Mononuclear cell (primary cell): ENCODE data around the gene OAS2. TPM values are rescaled to one million over a fixed set of nuclear protein-coding genes. Genes with fewer than 3 reads are reported as not detected.
A peak's percentile ranks its signal among the peaks of the same experiment; 100 is the strongest.

Experiments used
- H3K27me3 ChIP-seq: 2 replicates; pipeline ENCODE4 v1.6.0; 2011; ENCODE audit warnings: low read length, control low read depth; ENCODE audit not compliant: insufficient read depth
- H3K4me1 ChIP-seq: 2 replicates; pipeline ENCODE4 v1.5.1; 2011; ENCODE audit warnings: mild to moderate bottlenecking, low read length, control low read depth; ENCODE audit not compliant: insufficient read depth
- H3K4me3 ChIP-seq: 2 replicates; pipeline ENCODE4 v1.5.1; 2011; ENCODE audit warnings: mild to moderate bottlenecking, low read length, moderate library complexity
- H3K9me3 ChIP-seq: 2 replicates; pipeline ENCODE4 v1.5.1; 2011; ENCODE audit warnings: low read depth, mild to moderate bottlenecking, control low read depth, low read length
- total RNA-seq: library from RNA; depleted of rRNA; stranded (reverse); fragments of >200 nt; gene quantifications from one replicate; pipeline ENCODE4 v1.2.3, GENCODE V29; 2012

OAS2 gene
- total RNA-seq, 1 donor, result 22.2 TPM

DNA sequence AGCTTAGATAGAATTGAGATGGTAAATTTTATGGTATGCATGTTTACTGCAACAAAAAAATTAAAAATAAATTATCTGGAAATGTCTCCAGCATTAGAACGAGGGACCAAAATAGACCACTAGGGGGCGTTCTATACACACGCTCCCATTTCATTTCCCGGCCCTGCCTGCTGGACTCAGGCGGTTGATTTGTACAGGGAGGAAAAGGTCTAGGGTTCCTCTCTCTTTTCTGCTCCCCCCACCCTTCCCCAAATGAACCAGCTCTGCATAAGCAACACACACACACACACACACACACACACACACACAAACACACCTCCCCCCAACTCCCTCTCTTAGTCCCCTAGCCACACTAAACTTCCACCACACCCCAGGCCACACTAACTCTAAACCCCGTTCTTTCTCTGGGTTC is 70.4 kb downstream of the OAS2 start:
- no peak overlapping the region for H3K4me3 ChIP-seq
- no peaks in the 10 kb centered on the region for H3K27me3 ChIP-seq
- H3K4me1 ChIP-seq, result peaks cover 39% of the 10 kb centered on the region
- no peaks in the 10 kb centered on the region for H3K9me3 ChIP-seq

DNA sequence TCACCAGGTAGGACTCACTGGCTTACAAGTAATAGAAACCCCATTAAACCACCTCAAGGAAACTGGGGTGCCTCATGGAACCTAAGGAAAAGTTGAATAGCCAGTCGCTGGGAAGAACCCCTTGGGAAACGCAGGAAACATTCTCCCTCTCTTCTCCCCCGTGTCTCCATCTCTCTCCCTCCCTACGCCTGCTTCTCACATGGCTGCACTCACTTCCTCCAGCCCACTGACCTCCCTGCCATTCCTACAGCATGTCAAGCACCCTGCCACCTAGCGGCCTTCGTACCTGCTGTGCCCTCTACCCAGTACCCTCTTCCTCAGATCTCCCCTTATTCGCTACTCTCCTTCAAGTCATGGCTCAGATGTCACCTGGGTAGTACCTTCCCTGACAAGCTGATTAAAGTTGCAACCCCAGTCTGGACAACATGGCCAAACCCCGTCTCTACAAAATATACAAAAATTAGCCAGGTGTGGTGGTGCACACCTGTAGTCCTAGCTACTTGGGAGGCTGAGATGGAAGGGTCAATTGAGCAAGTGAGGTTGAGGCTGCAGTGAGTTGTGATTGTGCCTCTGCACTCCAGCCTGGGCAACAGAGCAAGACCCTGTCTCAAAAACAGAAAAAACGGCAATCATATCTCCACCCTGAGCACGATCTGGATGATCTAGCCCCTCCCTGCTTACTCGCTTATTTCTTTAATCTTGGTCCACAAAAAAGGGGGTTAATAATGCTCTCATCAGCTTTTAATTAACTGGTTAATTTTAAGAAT is 71.8 kb downstream of the OAS2 start:
- peaks cover 49% of the 10 kb centered on the region for H3K4me1 ChIP-seq
- no peaks in the 10 kb centered on the region for H3K9me3 ChIP-seq
- H3K27me3 ChIP-seq, result peaks cover 4% of the 10 kb centered on the region
- H3K4me3 ChIP-seq, result no peak overlapping the region

DNA sequence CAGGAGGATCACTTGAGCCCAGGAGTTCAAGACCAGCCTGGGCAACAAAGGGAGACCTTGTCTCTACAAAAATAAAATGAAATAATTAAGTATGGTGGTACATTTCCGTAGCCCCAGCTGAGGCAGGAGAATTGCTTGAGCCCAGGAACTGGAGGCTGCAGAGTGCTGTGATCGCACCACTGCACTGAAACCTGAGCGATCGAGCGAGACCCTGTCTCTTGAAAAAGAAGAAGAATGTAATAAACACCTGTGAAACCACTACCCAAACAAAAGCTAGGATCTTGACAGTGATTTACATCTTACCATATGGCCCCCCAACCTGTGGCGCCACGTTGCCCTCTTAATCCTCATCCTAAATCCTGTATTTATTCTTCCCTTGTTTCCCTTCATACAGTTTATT is 72.5 kb downstream of the OAS2 start:
- no peak overlapping the region for H3K4me3 ChIP-seq
- peaks cover 6% of the 10 kb centered on the region for H3K27me3 ChIP-seq
- H3K4me1 ChIP-seq, result peaks cover 55% of the 10 kb centered on the region
- no peaks in the 10 kb centered on the region for H3K9me3 ChIP-seq

DNA sequence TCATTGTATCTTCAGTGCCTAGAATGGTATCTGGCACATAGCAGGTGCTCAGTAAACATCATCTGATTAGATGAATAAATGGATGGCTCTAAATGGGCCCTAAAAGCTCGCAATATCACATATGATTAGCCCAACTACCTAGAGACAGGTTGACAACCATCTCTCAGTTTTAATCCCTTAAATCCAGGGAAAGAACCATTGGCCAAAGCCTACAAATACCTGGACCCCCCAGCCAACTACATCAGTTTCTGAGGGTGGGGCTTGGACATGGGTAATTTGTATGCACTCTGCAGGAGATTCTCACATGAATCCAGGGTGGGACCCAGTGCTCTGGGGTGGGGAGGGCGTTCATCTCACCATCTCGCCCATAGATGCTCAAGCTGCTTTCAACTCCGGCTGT is 73.4 kb downstream of the OAS2 start:
- H3K4me1 ChIP-seq, result peaks cover 59% of the 10 kb centered on the region
- H3K4me3 ChIP-seq, result no peak overlapping the region
- H3K9me3 ChIP-seq, result no peaks in the 10 kb centered on the region
- peaks cover 12% of the 10 kb centered on the region for H3K27me3 ChIP-seq

DNA sequence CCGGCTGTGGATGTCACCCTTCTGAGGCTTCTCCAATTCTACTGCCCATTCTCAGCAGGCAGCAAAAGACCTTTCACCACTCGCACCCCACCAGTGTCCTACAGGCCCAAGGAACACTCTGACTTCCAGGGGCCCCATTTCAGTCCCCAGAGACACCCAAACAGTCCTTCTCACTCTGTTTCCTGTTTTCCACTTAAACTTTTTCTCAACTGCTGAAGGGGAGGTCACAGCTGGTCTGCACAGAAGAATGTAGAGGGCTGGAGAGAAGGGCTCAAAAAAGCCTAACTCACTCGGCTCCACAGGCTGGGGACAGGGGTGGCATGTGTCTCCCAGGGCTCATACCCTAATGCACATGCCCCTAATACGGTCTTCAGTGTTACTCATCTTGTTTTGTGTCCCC is 74.0 kb downstream of the OAS2 start:
- no peaks in the 10 kb centered on the region for H3K9me3 ChIP-seq
- H3K27me3 ChIP-seq, result peaks cover 12% of the 10 kb centered on the region
- peaks cover 59% of the 10 kb centered on the region for H3K4me1 ChIP-seq
- no peak overlapping the region for H3K4me3 ChIP-seq

DNA sequence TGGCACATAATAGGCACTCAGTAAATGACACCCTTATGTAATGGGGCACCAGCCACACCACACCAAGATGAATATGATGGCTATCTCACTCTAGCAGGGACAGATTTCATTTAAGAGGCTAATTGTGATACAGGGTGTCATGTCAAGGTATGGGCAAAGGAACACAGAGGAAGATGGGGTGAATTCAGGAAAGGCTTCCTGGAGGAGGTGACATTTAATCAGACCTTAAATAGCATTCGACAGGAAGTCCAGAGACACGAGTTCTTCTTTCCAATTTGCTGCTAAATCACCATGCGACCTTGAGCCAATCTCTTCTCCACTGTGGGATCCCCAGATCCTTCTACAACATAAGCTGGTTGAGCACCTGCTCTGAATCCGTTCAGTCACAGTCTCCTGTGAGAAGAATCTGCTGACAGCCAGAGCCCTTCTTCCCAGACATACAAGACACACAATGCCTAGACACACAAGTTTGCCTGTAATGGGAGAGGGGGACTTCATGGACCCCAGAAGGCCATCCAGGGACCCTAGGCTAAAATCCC is 76.7 kb downstream of the OAS2 start:
- Histone ChIP-seq H3K4me1 (peaks cover 60% of the 10 kb centered on the region), H3K4me3 (no peak overlapping the region), H3K27me3 (peaks cover 12% of the 10 kb centered on the region), H3K9me3 (no peaks in the 10 kb centered on the region)

DNA sequence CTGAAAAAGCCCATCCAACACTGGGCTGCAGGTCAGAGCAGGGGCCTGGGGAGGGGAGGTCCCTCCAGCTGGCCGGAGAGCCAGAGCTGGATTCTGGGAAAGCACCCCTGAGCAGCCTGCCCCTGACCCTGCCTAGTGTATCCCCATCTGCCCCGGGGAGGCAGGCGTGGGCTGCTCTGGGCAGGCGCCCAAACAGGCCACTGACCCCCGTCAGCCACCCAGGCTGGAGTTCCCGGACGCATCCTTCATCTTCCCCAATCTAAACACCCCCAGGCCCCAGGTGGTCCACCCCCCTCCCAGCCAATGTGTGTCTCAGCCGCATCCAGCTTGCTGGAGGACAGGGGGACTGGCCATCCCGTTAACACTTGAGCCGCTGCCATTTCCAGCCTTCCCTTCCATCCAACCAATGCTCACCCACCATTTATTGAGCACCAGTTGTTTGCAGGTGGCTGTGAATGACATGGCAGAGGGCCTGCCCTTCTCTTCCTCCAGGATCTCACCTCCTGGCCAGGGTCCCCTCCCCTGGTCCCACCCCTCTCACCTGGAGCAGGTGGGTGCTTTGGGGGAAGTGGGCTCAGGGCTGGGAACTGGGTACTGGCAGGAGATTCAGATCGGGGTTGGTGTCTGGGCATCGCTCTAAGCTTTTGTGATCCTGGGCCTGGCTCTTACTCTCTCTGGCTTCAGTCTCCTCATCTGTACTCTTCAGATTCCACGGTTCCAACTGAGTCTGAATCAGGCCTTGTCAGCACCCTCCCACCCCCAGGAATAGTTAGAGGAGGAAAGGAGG is 77.5 kb downstream of the OAS2 start:
- no peaks in the 10 kb centered on the region for H3K9me3 ChIP-seq
- H3K4me3 ChIP-seq, result peak overlapping the region; percentile 40
- H3K4me1 ChIP-seq, result peaks cover 59% of the 10 kb centered on the region
- peaks cover 12% of the 10 kb centered on the region for H3K27me3 ChIP-seq

DNA sequence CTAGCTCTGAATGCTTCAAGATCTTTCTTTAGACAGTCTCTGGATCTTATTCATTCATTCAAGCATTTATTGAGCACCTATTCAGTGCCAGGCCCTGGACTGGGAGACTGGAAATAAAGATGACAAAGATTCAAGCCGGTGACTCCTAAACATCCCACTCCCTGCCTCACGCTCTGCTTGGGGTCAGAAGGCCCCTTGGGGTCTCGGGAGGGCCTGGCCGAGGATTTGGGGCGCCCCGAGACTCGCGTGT is 78.0 kb downstream of the OAS2 start:
- Histone ChIP-seq H3K4me3 (peak overlapping the region; percentile 40), H3K9me3 (no peaks in the 10 kb centered on the region), H3K4me1 (peaks cover 60% of the 10 kb centered on the region), H3K27me3 (peaks cover 12% of the 10 kb centered on the region)

DNA sequence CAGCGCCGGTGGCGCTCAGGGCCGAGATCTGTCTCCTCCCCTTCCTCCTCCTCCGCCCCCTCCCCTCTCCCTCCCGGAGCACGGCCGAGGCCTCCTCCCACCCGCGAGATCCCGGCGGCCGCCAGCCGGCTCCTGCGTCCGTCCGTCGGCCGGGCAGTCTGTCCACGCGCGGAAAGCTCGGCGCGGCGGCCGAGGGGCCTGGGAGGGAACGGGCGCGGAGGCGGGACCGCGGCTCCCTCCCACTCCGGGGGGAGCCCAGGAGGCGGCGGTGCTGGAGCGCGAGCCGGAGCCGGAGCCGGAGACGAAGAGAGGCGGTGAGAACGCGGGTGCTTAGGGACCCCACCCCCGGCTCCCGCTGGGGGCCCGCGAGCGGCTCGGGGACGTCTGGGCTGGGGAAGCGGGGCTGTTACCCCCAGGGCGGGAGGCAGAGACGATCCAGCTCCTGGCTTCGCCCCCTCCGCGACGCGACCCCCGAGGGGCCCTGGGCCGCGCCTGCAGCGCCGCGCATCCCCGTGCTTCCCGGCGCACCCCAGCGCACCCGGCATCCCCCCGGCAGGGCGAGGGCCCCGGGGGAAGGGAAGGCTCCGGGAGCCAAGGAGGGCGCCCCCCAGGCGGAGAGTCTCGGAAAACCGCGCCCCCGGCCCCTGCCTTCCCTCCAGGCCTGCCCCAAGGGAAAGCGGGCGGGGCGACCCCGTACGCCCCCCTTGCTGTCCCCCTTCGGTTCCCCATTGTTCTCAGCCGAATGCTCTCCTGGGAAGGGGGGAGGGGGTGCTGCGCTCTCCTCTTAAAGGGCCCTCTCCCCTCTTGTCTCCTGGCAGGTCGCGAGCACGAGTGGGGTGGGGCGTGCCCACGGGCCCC is 78.5 kb downstream of the OAS2 start, which contains the start of gene DTX1:
TSS of gene DTX1 (plus strand) at position 100 of the 858 bp plus-strand sequence. CDS start 1,463 bp downstream, outside the sequence.
- H3K4me1 ChIP-seq, result peaks cover 57% of the 10 kb centered on the region
- peak within 1 kb of the TSS; percentile 40 for H3K4me3 ChIP-seq
- H3K27me3 ChIP-seq, result peaks cover 12% of the 10 kb centered on the region
- H3K9me3 ChIP-seq, result no peaks in the 10 kb centered on the region

DNA sequence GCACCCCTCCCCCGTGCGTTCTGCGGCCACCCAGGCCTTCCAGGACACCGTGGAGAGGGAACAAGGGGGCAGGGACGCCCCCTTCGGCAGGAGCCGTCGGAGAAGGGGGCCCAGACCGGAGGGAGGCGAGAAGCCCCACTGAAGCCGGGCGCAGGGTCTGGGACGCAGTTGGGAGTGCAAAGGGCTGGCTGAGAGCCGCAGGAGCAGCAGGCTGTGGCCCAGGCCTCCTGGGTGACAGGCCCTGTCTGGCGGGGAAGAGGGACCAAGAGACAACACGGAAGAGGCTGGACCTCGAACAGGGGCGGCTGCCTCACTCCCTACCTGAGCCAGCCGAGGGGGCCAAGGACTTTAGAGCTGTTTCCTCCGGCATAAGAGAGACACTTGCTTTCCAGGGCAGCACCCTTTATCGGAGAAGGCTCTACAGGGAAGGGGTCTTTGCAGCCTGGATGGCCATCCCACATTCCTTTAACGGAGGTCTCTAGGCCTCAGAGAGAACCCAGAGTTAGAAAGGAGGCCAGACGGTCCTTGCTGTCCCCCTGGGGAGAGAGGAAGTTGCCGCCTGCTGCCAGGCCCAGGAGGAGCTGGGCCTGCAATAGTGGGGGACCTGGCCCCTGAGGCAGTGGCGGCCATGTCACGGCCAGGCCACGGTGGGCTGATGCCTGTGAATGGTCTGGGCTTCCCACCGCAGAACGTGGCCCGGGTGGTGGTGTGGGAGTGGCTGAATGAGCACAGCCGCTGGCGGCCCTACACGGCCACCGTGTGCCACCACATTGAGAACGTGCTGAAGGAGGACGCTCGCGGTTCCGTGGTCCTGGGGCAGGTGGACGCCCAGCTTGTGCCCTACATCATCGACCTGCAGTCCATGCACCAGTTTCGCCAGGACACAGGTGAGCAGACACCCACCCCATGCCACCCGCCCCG is 79.5 kb downstream of the OAS2 start:
- Histone ChIP-seq H3K9me3 (no peaks in the 10 kb centered on the region), H3K4me3 (no peak overlapping the region), H3K27me3 (peaks cover 12% of the 10 kb centered on the region), H3K4me1 (peaks cover 52% of the 10 kb centered on the region)

DNA sequence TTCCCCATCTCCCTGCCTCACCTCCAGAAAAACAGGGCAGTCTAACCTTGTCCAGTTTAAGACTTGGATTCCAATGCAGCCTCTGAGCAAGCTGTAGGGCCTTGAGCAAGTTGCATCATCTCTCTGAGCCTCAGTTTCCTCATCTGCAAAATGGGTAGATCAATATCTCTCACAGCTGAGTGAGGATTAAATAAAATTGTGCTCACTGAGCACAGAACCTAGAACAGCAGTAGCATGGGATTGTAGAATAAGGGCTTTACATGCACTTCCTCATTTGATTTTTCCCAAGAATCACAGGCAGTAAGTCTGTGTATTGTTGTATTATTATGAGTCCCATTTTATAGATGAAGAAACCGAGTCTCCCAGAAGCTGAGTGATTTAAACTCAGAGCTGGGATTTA is 80.2 kb downstream of the OAS2 start:
- Histone ChIP-seq H3K4me3 (no peak overlapping the region), H3K27me3 (peaks cover 12% of the 10 kb centered on the region), H3K4me1 (peaks cover 55% of the 10 kb centered on the region), H3K9me3 (no peaks in the 10 kb centered on the region)

DNA sequence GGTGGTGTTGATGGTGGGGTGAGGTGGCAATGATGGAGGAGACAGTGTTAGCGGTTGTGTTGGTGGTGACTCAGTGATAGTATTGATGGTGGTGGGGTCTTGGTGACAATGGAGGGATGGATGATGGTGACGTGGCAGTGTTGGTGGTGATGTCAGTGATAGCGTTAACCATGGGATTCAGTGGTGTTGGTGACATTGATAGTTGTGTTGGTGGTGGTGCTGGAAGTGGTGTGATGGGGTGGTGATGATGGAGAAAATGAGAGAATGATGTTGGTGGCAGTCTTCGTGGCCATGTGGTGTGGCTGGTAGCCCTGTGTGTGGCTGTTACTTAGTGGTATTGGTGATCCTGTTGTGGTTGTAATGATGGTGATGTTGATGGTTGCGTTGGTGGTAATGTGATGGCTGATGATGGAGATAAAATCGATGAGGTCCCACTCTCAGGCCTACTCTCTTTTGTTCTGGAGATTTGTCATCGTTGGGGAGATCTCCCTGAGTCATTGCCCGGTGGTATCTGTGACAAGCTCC is 80.8 kb downstream of the OAS2 start:
- H3K4me3 ChIP-seq, result no peak overlapping the region
- H3K27me3 ChIP-seq, result peaks cover 12% of the 10 kb centered on the region
- H3K9me3 ChIP-seq, result no peaks in the 10 kb centered on the region
- H3K4me1 ChIP-seq, result peaks cover 60% of the 10 kb centered on the region

DNA sequence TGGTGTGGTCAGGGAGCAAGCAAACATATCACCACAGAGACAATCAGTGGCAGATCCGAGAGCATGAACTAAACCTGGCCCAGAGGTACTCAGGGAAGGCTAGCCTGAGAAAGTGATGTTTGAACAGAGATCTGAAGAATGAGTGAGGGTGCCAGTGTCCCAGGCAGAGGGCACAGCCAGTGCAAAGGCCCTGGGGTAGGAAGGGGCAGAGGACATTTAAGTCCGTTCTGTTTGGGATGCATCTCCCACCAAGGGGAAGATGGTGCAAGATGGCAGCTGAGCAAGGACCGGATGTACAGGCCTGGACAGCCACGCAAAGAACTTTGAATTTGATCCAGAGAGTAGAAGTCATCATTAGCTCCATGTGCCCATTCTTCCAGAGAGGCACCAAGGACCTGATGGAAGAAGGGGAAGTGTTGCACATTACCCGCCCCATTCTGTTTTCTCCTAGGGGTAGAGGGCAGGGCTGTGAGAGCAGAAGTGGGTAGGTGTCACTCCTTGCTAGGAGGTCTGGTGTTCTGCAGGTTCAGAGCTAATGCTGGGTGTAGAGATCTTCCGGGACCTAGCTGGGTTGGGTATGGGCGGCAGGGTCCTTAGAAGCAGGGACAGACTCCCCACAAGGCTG is 82.1 kb downstream of the OAS2 start:
- Histone ChIP-seq H3K4me3 (no peak overlapping the region), H3K4me1 (peaks cover 57% of the 10 kb centered on the region), H3K9me3 (no peaks in the 10 kb centered on the region), H3K27me3 (peaks cover 8% of the 10 kb centered on the region)
